ENCODE measurements around the gene CD200R1L. TPM values are rescaled to one million over a fixed set of nuclear protein-coding genes. Genes with fewer than 3 reads are reported as not detected.

CD200R1L gene
- total RNA-seq (2014; rRNA removed; shearing (Covaris generic)) (not detected in 2 replicates), polyA plus RNA-seq (2016; fragmentation: Nextera tagmentation; extraction: Ambion mirVana) (not detected in 2 replicates)

GRCh38 chr3:112846764-112847163, at the start of gene CD200R1L:
CD200R1L (minus strand) TSS chr3:112846864; CDS start chr3:112829367, 17,497 bp downstream.
- WGBS, 2 experiments (ENCODE audit: low coverage in 1 of 2, low lambda C conversion rate in 2 of 2, missing lambda C conversion rate in 2 of 2): 80 to 82% methylated on average over 2 of the region's 2 CpGs
- TF ChIP-seq EZH2 (IDR thresholded peaks at IDR 0.05; ENCODE audit: insufficient read depth, poor library complexity, severe bottlenecking) (no peak), EZH2phosphoT487 (IDR thresholded peaks at IDR 0.05; ENCODE audit: insufficient read depth, low read depth) (no peak)

GRCh38 chr3:112894258-112894657, 47.6 kb upstream of the CD200R1L start:
- Histone ChIP-seq H3K9me2 (ENCODE audit: insufficient read depth) (no peaks in the 10 kb centered on the region), H3K27me3 (replicated peaks; ENCODE audit: insufficient read depth) (0 out of 2 replicates have a peak, but pooled peaks cover 2% of the 10 kb centered on the region), H3K79me2 (ENCODE audit: insufficient read depth) (no peaks in the 10 kb centered on the region), H2AFZ (no peak overlapping the region), H3K4me1 (ENCODE audit: insufficient read depth) (no peaks in the 10 kb centered on the region), H4K20me1 (ENCODE audit: insufficient read depth) (no peaks in the 10 kb centered on the region), H3K4me3 (no peak overlapping the region), H3K27ac (no peak overlapping the region), H3K9ac (no peak overlapping the region), H3K9me3 (ENCODE audit: low read depth) (no peaks in the 10 kb centered on the region), H3K36me3 (ENCODE audit: low read depth) (no peaks in the 10 kb centered on the region), H3F3A (ENCODE audit: insufficient read depth) (no peaks in the 10 kb centered on the region), H3K4me2 (ENCODE audit: unreplicated experiment) (no peak overlapping the region)
- 64 to 67% methylated on average over 5 of the region's 5 CpGs for WGBS, 2 experiments (ENCODE audit: low coverage in 1 of 2, low lambda C conversion rate in 2 of 2, missing lambda C conversion rate in 2 of 2)
- TF ChIP-seq EZH2phosphoT487 (IDR thresholded peaks at IDR 0.05; ENCODE audit: insufficient read depth, low read depth) (no peak), EZH2 (IDR thresholded peaks at IDR 0.05; ENCODE audit: insufficient read depth, poor library complexity, severe bottlenecking) (no peak)
- DNase-seq: peak; percentile 36
- in situ Hi-C loops (cut with MboI): no loop called here

More at GRCh38 chr3:112846764-112847163, at the start of gene CD200R1L:
- no peaks in the 10 kb centered on the region for H3F3A ChIP-seq (ENCODE audit: insufficient read depth)
- H3K27me3 ChIP-seq (replicated peaks; ENCODE audit: insufficient read depth): no peaks in the 10 kb centered on the region
- no peaks in the 10 kb centered on the region for H3K9me3 ChIP-seq (ENCODE audit: low read depth)
- H3K79me2 ChIP-seq (ENCODE audit: insufficient read depth): no peaks in the 10 kb centered on the region
- no peaks in the 10 kb centered on the region for H3K9me2 ChIP-seq (ENCODE audit: insufficient read depth)
- no peak within 1 kb of the TSS for H3K27ac ChIP-seq
- H3K9ac ChIP-seq: no peak within 1 kb of the TSS
- H2AFZ ChIP-seq: no peak within 1 kb of the TSS
- DNase-seq: no peak
- no peak within 1 kb of the TSS for H3K4me3 ChIP-seq
- no peaks in the 10 kb centered on the region for H3K4me1 ChIP-seq (ENCODE audit: insufficient read depth)
- H4K20me1 ChIP-seq (ENCODE audit: insufficient read depth): no peaks in the 10 kb centered on the region
- no peaks in the 10 kb centered on the region for H3K36me3 ChIP-seq (ENCODE audit: low read depth)
- in situ Hi-C loops (cut with MboI): loop anchor here (25.0 kb wide), 1 partner anchor 91 kb away; no protein-coding TSS in a partner anchor
- H3K4me2 ChIP-seq (ENCODE audit: unreplicated experiment): no peak within 1 kb of the TSS

- Histone ChIP-seq H2AFZ (no peak overlapping the region), H3K4me2 (ENCODE audit: unreplicated experiment) (no peak overlapping the region), H3K27me3 (replicated peaks; ENCODE audit: insufficient read depth) (no peaks in the 10 kb centered on the region), H3K79me2 (ENCODE audit: insufficient read depth) (no peaks in the 10 kb centered on the region), H3K9ac (no peak overlapping the region), H3F3A (ENCODE audit: insufficient read depth) (no peaks in the 10 kb centered on the region), H3K27ac (no peak overlapping the region), H3K4me3 (no peak overlapping the region), H4K20me1 (ENCODE audit: insufficient read depth) (no peaks in the 10 kb centered on the region), H3K4me1 (ENCODE audit: insufficient read depth) (peaks cover 8% of the 10 kb centered on the region), H3K9me2 (ENCODE audit: insufficient read depth) (no peaks in the 10 kb centered on the region), H3K36me3 (ENCODE audit: low read depth) (no peaks in the 10 kb centered on the region), H3K9me3 (ENCODE audit: low read depth) (no peaks in the 10 kb centered on the region)
- DNase-seq: no peak
- no peak for TF ChIP-seq EZH2phosphoT487 (IDR thresholded peaks at IDR 0.05; ENCODE audit: insufficient read depth, low read depth)
- TF ChIP-seq EZH2 (IDR thresholded peaks at IDR 0.05; ENCODE audit: insufficient read depth, poor library complexity, severe bottlenecking): no peak
- 54 to 59% methylated on average over 3 of the region's 3 CpGs for WGBS, 2 experiments (ENCODE audit: low coverage in 1 of 2, low lambda C conversion rate in 2 of 2, missing lambda C conversion rate in 2 of 2)
- in situ Hi-C loops (cut with MboI): no loop called here
These were observed 42.7 kb upstream of the CD200R1L start for GRCh38 chr3:112889357-112889756.

GRCh38 chr3:112888381-112889085, 41.9 kb upstream of the CD200R1L start:
- Histone ChIP-seq H3K4me2 (ENCODE audit: unreplicated experiment) (no peak overlapping the region), H3F3A (ENCODE audit: insufficient read depth) (no peaks in the 10 kb centered on the region), H3K4me1 (ENCODE audit: insufficient read depth) (peaks cover 8% of the 10 kb centered on the region), H2AFZ (no peak overlapping the region), H3K4me3 (no peak overlapping the region), H3K79me2 (ENCODE audit: insufficient read depth) (no peaks in the 10 kb centered on the region), H3K9me3 (ENCODE audit: low read depth) (no peaks in the 10 kb centered on the region), H3K36me3 (ENCODE audit: low read depth) (no peaks in the 10 kb centered on the region), H3K27ac (no peak overlapping the region), H3K9ac (no peak overlapping the region), H3K9me2 (ENCODE audit: insufficient read depth) (no peaks in the 10 kb centered on the region), H3K27me3 (replicated peaks; ENCODE audit: insufficient read depth) (no peaks in the 10 kb centered on the region), H4K20me1 (ENCODE audit: insufficient read depth) (no peaks in the 10 kb centered on the region)
- TF ChIP-seq EZH2 (IDR thresholded peaks at IDR 0.05; ENCODE audit: insufficient read depth, poor library complexity, severe bottlenecking): no peak
- no peak for TF ChIP-seq EZH2phosphoT487 (IDR thresholded peaks at IDR 0.05; ENCODE audit: insufficient read depth, low read depth)
- in situ Hi-C loops (cut with MboI): no loop called here
- 45 to 51% methylated on average over 2 of the region's 2 CpGs for WGBS, 2 experiments (ENCODE audit: low coverage in 1 of 2, low lambda C conversion rate in 2 of 2, missing lambda C conversion rate in 2 of 2)
- DNase-seq: no peak

Data from GM23248 (cell line).